Loucy (cell line): Measurements from ENCODE around the gene RBP5.

Experiments used
- CTCF ChIP-seq: fragments of 200-600 bp; sonication (generic); conservative IDR thresholded peaks from 2 replicates; pipeline ENCODE4 v1.5.1; 2014; ENCODE audit warnings: mild to moderate bottlenecking, antibody characterized with exemption, low read length
- EZH2phosphoT487 ChIP-seq: fragments of 200-600 bp; IDR thresholded peaks from 2 replicates; pipeline ENCODE4 v1.6.1; 2018; ENCODE audit warnings: antibody characterized with exemption, mild to moderate bottlenecking, moderate library complexity, borderline replicate concordance

GRCh38 chr12:7175493-7175892 is 46.8 kb upstream of the RBP5 start:
- TF ChIP-seq CTCF (no peak), EZH2phosphoT487 (no peak)
